ENCODE measurements around the gene ZMYND15. TPM values are rescaled to one million over a fixed set of nuclear protein-coding genes. Genes with fewer than 3 reads are reported as not detected.

ZMYND15 gene
- total and polyA plus RNA-seq, 2 of the 13 experiments (the other 11 are each of a cell fraction or from before 2014, with no cell fraction given), result 0.24 to 2.7 TPM

- TF ChIP-seq ZNF20 (CRISPR knock-in tag; IDR thresholded peaks at IDR 0.05) (no peak), HHEX (CRISPR knock-in tag; IDR thresholded peaks at IDR 0.05) (no peak; the same call in 1 of the 2 replicates), THAP7 (CRISPR knock-in tag; IDR thresholded peaks at IDR 0.05) (no peak), ZUFSP (CRISPR knock-in tag; IDR thresholded peaks at IDR 0.05; ENCODE audit: borderline replicate concordance) (no peak), RELA (CRISPR knock-in tag; IDR thresholded peaks at IDR 0.05) (no peak), TOPORS (CRISPR knock-in tag; IDR thresholded peaks at IDR 0.05) (no peak), ZNF160 (CRISPR knock-in tag; IDR thresholded peaks at IDR 0.05) (no peak), ARID5B (CRISPR knock-in tag; IDR thresholded peaks at IDR 0.05) (peak; percentile 92), ZNF703 (CRISPR knock-in tag; IDR thresholded peaks at IDR 0.05; ENCODE audit: borderline replicate concordance) (peak; percentile 43; the same call in 1 of the 2 replicates), MED13 (CRISPR knock-in tag; IDR thresholded peaks at IDR 0.05) (no peak), ZNF839 (CRISPR knock-in tag; IDR thresholded peaks at IDR 0.05; ENCODE audit: borderline replicate concordance) (no peak), HINFP (CRISPR knock-in tag; IDR thresholded peaks at IDR 0.05; ENCODE audit: low read depth) (peak; percentile 87; the same call in 1 of the 2 replicates), RAD51 (IDR thresholded peaks at IDR 0.05; ENCODE audit: borderline replicate concordance) (peak; percentile 20; the same call in 1 of the 2 replicates), CBX1 (IDR thresholded peaks at IDR 0.05; ENCODE audit: low read depth) (no peak), ZNF432 (CRISPR knock-in tag; IDR thresholded peaks at IDR 0.05; ENCODE audit: borderline replicate concordance) (no peak), MTA1 (CRISPR knock-in tag; IDR thresholded peaks at IDR 0.05; ENCODE audit: borderline replicate concordance) (peak; percentile 81; the same call in 1 of the 2 replicates), ZNF382 (CRISPR knock-in tag; IDR thresholded peaks at IDR 0.05; ENCODE audit: borderline replicate concordance) (no peak), CC2D1A (CRISPR knock-in tag; IDR thresholded peaks at IDR 0.05) (no peak), FOXK2 (IDR thresholded peaks at IDR 0.05) (peak; percentile 58), TFDP2 (CRISPR knock-in tag; IDR thresholded peaks at IDR 0.05) (no peak), NCOA1 (CRISPR knock-in tag; IDR thresholded peaks at IDR 0.05) (no peak)
These were observed 18.2 kb upstream of the ZMYND15 start (continued) for GRCh38 chr17:4721203-4722135.
